Ureter (tissue), 1 donor: Measurements from ENCODE around the gene UBL7. TPM values are rescaled to one million over a fixed set of nuclear protein-coding genes. Genes with fewer than 3 reads are reported as not detected.

Experiments
- DNase-seq: peaks from one replicate; pipeline ENCODE4 v3.0.0-alpha.2; 2020; ENCODE audit warnings: low spot score
- total RNA-seq: library from RNA; stranded (reverse); gene quantifications from one replicate; pipeline ENCODE4 v1.2.4, GENCODE V29; 2023
- donor health status: DM: yes; HTN: yes; CAD: no.

UBL7 gene
- total RNA-seq, 1 donor from 2014 or later, result 26.7 TPM

GRCh38 chr15:74408385-74408784, 52.6 kb downstream of the UBL7 start:
- DNase-seq, result no peak

GRCh38 chr15:74406992-74407705, 53.8 kb downstream of the UBL7 start:
- no peak for DNase-seq

- DNase-seq, result no peak
Measured at GRCh38 chr15:74406517-74406916, 54.4 kb downstream of the UBL7 start.

- DNase-seq, result no peak
Measured at GRCh38 chr15:74405823-74406222, 55.1 kb downstream of the UBL7 start.

GRCh38 chr15:74403991-74404563, 56.9 kb downstream of the UBL7 start:
- no peak for DNase-seq

- DNase-seq, result no peak
Measured at GRCh38 chr15:74403588-74403919, 57.4 kb downstream of the UBL7 start.

GRCh38 chr15:74402873-74403587, 57.9 kb downstream of the UBL7 start:
- DNase-seq, result no peak

- DNase-seq, result no peak
Measured at GRCh38 chr15:74402337-74402841, 58.6 kb downstream of the UBL7 start.

GRCh38 chr15:74400915-74401757, 59.8 kb downstream of the UBL7 start:
- DNase-seq, result no peak

- DNase-seq, result no peak
Measured at GRCh38 chr15:74400313-74400860, 60.6 kb downstream of the UBL7 start.

GRCh38 chr15:74399511-74400312, 61.2 kb downstream of the UBL7 start:
- no peak for DNase-seq

- DNase-seq, result no peak
Measured at GRCh38 chr15:74399100-74399499, 61.9 kb downstream of the UBL7 start.

- no peak for DNase-seq
Measured at GRCh38 chr15:74398183-74398582, 62.8 kb downstream of the UBL7 start.

GRCh38 chr15:74397239-74398068, 63.5 kb downstream of the UBL7 start:
- DNase-seq, result no peak

- no peak for DNase-seq
Measured at GRCh38 chr15:74396445-74397238, 64.3 kb downstream of the UBL7 start.

- DNase-seq, result no peak
Measured at GRCh38 chr15:74396146-74396438, 64.9 kb downstream of the UBL7 start.
